Coronary artery (tissue), 2 donors: Measurements from ENCODE around the gene FERMT1.
"Not testable (repeated sequence)": the region's sequence is repeated elsewhere in the genome, so short reads cannot be mapped to it uniquely, and the experiment has no call there.

Experiments
- DNase-seq: peaks from one replicate; pipeline ENCODE4 v3.0.0-alpha.2; 2017; ENCODE audit warnings: low spot score
- H3K27ac ChIP-seq, 2 donors: fragments of 200-600 bp; sonication (generic); one replicate each; pipeline ENCODE4 v1.5.1; 2016 to 2019
- H3K4me3 ChIP-seq: fragments of 200-600 bp; sonication (generic); 2 replicates; pipeline ENCODE4 v1.5.1; 2016; ENCODE audit warnings: mild to moderate bottlenecking, moderate library complexity
- TF ChIP-seq, protein P1 (sequence below): fragments of 200-600 bp; sonication (generic); IDR thresholded peaks from one replicate; pipeline ENCODE4 v1.5.1; 2019; ENCODE audit warnings: antibody characterized with exemption

FERMT1 gene

DNA sequence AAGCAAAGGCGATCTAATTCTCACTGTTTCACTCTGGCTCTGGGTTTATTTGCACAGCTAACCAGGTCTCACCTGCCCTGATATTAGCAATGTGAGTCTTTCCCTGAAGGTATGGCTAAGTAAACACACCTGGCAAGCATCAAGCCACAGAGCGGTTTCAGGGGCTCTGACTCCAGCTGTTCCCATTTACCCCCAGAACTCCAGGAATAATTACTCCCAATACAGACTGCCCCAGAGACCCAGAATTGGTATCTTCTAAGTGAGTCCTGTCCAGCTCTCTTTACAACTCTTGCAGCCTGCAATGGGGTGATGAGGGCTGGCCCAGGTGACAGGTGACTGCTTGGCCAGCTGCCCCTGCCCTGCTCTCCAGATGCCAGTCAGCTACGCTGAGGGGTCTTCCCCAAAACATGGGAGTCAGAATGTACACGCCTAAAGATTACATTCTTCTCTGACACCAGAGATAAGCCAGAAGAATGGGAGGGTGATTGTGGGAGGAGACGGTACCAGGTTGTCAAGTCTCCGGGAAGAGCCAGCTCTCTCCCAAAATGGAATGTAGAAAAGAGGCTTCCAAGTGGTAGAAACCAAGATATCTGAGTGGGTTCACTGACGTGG is 64.0 kb downstream of the FERMT1 start:
- H3K27ac ChIP-seq = no peak overlapping the region
- TF ChIP-seq, protein P1, sequence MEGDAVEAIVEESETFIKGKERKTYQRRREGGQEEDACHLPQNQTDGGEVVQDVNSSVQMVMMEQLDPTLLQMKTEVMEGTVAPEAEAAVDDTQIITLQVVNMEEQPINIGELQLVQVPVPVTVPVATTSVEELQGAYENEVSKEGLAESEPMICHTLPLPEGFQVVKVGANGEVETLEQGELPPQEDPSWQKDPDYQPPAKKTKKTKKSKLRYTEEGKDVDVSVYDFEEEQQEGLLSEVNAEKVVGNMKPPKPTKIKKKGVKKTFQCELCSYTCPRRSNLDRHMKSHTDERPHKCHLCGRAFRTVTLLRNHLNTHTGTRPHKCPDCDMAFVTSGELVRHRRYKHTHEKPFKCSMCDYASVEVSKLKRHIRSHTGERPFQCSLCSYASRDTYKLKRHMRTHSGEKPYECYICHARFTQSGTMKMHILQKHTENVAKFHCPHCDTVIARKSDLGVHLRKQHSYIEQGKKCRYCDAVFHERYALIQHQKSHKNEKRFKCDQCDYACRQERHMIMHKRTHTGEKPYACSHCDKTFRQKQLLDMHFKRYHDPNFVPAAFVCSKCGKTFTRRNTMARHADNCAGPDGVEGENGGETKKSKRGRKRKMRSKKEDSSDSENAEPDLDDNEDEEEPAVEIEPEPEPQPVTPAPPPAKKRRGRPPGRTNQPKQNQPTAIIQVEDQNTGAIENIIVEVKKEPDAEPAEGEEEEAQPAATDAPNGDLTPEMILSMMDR = no peak
- DNase-seq = no peak

DNA sequence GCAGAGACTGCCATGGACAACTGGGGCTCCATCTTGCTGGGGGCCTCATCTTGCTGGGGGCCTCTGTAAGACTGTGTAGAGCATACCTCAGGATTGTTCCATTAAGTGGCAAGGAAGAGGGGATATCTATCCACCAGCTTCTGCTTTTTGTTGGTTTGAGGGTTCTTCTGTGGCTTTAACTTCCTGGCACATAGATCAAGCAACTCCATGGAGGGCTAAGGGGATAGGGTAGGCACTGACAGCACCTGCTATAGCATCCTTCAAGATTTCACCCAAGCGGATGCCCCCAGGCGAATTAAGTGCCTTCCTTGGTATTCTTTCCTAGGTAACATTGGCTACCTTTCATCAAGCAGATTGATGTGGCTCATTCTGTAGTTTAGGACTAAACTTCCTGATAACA is 65.1 kb downstream of the FERMT1 start:
- no peak overlapping the region for H3K27ac ChIP-seq
- no peak for DNase-seq
- TF ChIP-seq, protein P1 = no peak
- H3K4me3 ChIP-seq = no peak overlapping the region

More for the DNA sequence above, 64.0 kb downstream of the FERMT1 start:
- H3K4me3 ChIP-seq = no peak overlapping the region

DNA sequence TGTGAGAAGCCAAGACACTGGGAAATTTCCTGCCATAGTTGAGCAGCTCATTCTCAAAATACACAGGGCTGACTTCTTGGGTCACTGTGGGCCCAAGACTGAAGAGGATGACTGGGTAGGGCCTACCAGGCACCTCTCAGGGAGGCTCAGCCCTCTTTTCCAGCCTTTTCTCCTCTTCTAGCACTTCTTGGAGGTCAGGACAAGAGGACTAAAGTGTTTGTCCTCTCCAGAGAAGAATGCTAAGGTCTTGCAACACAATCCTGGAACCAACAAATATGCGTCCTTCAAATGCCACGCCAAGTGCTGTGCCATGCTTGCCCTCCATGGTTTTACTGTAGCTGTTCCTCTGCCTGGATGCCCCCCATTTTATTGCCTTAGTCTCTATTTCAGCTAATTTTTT is 65.7 kb downstream of the FERMT1 start:
- H3K4me3 ChIP-seq = no peak overlapping the region
- DNase-seq = no peak
- no peak overlapping the region for H3K27ac ChIP-seq
- TF ChIP-seq, protein P1 = no peak

DNA sequence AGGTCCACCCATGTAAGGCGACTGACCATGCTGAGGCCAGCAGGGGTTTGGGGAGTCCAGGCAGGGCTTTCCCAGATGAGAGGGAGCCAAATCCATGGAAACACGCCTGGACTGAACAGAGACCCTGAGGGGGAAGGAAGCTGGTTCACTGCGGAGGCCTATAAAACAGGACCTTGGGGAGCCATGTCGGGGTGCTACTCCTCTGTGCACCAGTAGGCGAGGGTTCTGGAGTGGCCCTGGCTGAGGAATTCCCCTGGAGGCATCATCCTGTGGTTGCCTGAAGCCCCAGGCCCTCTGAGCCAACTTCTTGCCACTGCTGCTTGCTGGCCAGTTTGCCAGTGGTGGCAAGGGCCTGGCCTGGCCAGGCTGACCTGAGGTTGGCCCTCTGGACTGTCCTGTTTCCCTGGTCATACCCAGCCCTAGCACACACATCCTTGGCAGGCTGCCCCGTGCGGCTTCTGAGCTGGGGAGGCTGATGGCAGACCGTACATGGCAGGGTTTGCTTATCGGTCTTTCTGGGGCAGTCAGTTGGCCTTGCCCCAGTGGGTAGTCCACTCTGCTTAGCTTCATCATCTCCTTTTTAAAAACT is 66.8 kb downstream of the FERMT1 start:
- Histone ChIP-seq H3K27ac (no peak overlapping the region), H3K4me3 (no peak overlapping the region)
- TF ChIP-seq, protein P1 = no peak
- no peak for DNase-seq

DNA sequence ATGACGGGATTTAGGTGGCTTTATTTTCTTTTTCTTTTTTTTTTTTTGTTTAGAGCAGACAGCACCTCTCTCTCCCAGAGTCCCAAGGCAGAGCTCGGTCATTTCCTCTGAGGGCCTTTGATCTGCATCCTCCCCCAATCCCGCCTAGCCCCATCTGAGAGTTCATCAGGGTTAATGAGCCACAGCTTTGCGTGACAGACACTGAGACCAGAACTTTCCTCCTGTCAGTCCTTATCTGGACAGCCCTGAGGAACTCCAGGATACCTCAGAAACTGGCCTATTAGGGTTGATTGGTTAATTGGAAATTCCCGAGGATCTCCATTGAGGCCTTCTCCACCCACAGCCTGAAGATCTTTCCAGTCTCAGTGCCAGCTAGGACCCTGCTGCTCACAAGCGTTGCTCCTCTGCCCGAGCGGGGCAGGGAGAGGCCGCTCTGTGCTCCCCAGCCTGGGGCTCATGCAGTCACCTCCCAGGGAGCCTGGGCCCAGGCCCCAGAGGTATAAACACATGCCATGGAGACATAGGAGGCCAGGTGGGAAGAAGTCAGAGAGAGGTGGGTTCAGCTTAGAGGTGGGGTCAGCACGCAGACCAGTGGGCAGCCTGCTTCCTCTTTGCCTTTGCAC is 67.6 kb downstream of the FERMT1 start:
- no peak overlapping the region for H3K27ac ChIP-seq
- TF ChIP-seq, protein P1 = no peak
- DNase-seq = no peak
- H3K4me3 ChIP-seq = no peak overlapping the region

DNA sequence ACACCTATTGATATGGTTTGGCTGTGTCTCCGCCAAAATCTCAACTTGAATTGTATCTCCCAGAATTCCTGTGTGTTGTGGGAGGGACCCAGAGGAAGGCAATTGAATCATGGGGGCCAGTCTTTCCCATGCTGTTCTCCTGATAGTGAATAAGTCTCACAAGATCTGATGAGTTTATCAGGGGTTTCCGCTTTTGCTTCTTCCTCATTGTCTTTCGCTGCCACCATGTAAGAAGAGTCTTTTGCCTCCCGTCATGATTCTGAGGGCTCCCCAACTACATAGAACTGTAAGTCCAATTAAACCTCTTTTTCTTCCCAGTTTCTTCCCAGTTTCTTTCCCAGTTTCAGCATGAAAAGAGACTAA is 68.2 kb downstream of the FERMT1 start:
- H3K27ac ChIP-seq, H3K4me3 ChIP-seq, DNase-seq: not testable (repeated sequence)

DNA sequence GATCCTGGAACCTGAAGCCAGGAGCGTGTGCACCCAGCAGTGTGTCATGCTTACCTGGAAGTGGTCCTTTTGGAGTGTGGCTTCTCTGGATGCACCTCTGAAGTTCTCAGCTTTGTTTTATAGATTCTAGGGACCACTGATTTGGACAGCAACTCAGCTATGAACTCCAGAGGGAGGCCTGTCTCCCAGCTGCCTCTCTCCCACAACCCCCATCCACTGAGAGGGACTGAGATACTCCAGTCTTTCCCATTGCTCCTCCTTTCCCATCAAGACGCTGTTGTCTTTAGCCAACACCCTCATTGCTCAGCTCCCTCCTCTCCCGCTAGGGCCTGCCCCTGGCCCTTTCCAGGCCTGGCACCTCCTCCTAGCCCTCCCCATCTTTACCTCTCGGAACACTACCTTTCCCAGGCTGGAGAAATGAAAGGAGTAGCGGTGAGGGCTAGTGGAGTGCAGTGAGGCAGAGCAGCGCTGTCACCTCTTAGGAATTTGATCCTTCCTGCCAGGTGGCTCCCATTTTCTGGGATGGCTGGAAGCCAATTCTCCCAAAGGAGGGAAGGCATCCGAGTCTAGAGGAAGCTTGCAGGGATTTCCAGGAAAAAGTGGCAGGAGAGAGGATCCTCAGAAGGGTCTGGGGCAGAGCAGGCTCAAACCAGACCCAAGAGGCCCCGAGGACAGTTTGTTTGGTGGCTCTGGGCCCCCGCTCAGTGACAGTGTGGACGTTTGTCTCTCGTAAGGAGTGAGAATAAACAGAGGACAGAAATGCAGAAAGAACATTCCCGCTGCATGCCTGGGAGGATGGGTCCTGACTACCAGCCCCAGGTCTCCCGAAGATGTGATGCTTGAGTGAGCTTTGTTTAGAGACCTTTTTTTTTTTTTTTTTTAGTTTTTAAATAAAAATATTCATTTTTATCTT is 68.8 kb downstream of the FERMT1 start, which contains the start of gene LRRN4:
LRRN4 (minus strand) TSS at position 285 of the 913 bp plus-strand sequence. CDS start 1,261 bp downstream, outside the sequence.
- TF ChIP-seq, protein P1 = no peak
- H3K4me3 ChIP-seq = no peak within 1 kb of the TSS
- DNase-seq = no peak
- no peak within 1 kb of the TSS for H3K27ac ChIP-seq
